Naive B cell (primary cell): ENCODE measurements around the gene ZNF718. TPM values are rescaled to one million over a fixed set of nuclear protein-coding genes. Genes with fewer than 3 reads are reported as not detected.

Experiments
- polyA plus RNA-seq, 6 donors: library from polyadenylated mRNA; unstranded; fragments of 300-500 nt; fragmentation: Illumina TruSeq; gene quantifications; one replicate each; pipeline ENCODE4 v1.2.3, GENCODE V29; 2021; ENCODE audit warnings: low read depth in 6 of 6

The ZNF718 gene
- polyA plus RNA-seq, 6 donors from 2014 or later, result 4.0 to 11.4 (median 8.7) TPM

Other genes with a start within 250 kb of the ZNF718 start
- gene ZNF595, start 71.2 kb upstream of the ZNF718 start, polyA plus RNA-seq, result 100 to 1,000 TPM in 2 of 6 donors, 10 to 100 TPM in 4; 15.4 to 147 (median 48.5) TPM
- under 1 TPM in 1 of 6 donors, not detected in 5; 0.37 TPM for gene ZNF732, start 181.0 kb downstream of the ZNF718 start, polyA plus RNA-seq
- 10 to 100 TPM; 11.5 to 19.1 (median 15.3) TPM for gene ZNF141, start 213.3 kb downstream of the ZNF718 start, polyA plus RNA-seq